ENCODE data around the gene IBTK. TPM values are rescaled to one million over a fixed set of nuclear protein-coding genes. Genes with fewer than 3 reads are reported as not detected.

Gene IBTK
- total RNA-seq, 2 donors from 2014 or later: 19.0 to 26.5 TPM

GRCh38 chr6:82275686-82276085 is 28.1 kb upstream of the IBTK start:
- TF ChIP-seq POLR2A (IDR thresholded peaks at IDR 0.05): no peak
- WGBS: 93% methylated on average over 5 of the region's 5 CpGs
- Histone ChIP-seq H3K4me1 (replicated peaks) (no peaks in the 10 kb centered on the region), H3K27me3 (replicated peaks; ENCODE audit: insufficient read depth) (no peaks in the 10 kb centered on the region), H3K36me3 (no peaks in the 10 kb centered on the region), H3K27ac (no peak overlapping the region), H3K4me3 (no peak overlapping the region), H3K9me3 (no peaks in the 10 kb centered on the region)
- intact Hi-C loops (cut with DNase I): no loop called here
- DNase-seq (ENCODE audit: low spot score): no peak

DNA sequence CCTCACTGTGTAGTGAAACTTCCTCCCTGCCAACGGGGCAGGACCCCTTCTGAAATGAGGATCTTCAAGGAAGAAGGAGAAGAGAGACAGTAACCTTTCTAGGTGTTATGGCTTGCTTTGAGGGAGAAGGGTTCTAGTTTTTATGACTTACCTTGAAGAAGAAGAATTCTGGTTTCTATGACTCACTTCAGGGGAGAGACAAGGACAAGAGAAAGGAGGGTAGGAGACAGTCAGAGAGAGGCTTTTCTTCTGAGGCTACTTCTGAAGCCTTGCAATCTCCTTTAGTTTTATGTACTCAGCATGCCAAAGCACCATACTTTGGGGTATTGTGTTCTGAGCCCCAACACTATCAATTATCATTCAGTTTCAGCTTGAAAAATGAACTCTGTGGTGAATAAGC is 25.8 kb upstream of the IBTK start:
- intact Hi-C loops (cut with DNase I): loop anchor here (5.0 kb wide), 1 partner anchor 784 kb away; no protein-coding TSS in a partner anchor
- TF ChIP-seq CTCF (IDR thresholded peaks at IDR 0.05) (no peak), POLR2AphosphoS5 (IDR thresholded peaks at IDR 0.05) (no peak), POLR2A (IDR thresholded peaks at IDR 0.05) (no peak)
- Histone ChIP-seq H3K27ac (no peak overlapping the region), H3K36me3 (no peaks in the 10 kb centered on the region), H3K9me3 (no peaks in the 10 kb centered on the region), H3K27me3 (replicated peaks; ENCODE audit: insufficient read depth) (no peaks in the 10 kb centered on the region), H3K4me1 (replicated peaks) (no peaks in the 10 kb centered on the region), H3K4me3 (no peak overlapping the region)
- no peak for DNase-seq (ENCODE audit: low spot score)
- 73% methylated on average over 1 of the region's 1 CpG for WGBS

GRCh38 chr6:82270881-82271635 is 23.5 kb upstream of the IBTK start:
- Histone ChIP-seq H3K4me3 (no peak overlapping the region), H3K27ac (no peak overlapping the region), H3K4me1 (replicated peaks) (no peaks in the 10 kb centered on the region), H3K36me3 (no peaks in the 10 kb centered on the region), H3K9me3 (no peaks in the 10 kb centered on the region), H3K27me3 (replicated peaks; ENCODE audit: insufficient read depth) (no peaks in the 10 kb centered on the region)
- TF ChIP-seq POLR2AphosphoS5 (IDR thresholded peaks at IDR 0.05): no peak
- peak; percentile 16 to 62 (median 55) for TF ChIP-seq CTCF (IDR thresholded peaks at IDR 0.05)
- intact Hi-C loops (cut with DNase I): loop anchor here (5.0 kb wide), 1 partner anchor 786 kb away; no protein-coding TSS in a partner anchor
- WGBS: 72% methylated on average over 6 of the region's 6 CpGs
- no peak for DNase-seq (ENCODE audit: low spot score)

DNA sequence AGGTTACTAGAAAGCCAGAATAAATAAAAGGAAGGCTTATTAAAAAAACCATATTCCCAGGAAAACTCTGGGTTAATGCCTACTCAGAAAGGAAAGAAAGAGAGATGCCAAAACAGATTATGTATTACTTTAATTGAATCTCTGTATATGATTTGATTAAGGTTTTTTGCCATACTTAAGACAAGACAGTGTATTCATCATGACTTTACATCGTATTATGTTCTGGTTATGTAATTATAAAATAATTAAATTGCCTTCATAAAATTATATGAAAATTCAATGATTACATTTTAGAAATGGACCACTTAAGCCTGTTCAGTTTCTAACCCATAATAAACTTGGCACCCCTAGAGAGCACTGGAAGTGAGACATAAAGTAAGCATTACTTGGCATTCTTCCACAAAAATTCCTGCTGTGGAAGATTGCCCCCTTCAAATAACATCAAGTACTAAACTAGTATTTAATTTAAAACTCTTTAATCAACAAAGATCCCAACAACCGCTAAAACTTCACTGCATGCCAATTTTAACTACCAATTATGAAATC is 20.8 kb upstream of the IBTK start:
- DNase-seq (ENCODE audit: low spot score): no peak
- Histone ChIP-seq H3K27me3 (replicated peaks; ENCODE audit: insufficient read depth) (no peaks in the 10 kb centered on the region), H3K9me3 (no peaks in the 10 kb centered on the region), H3K4me3 (no peak overlapping the region), H3K4me1 (replicated peaks) (no peaks in the 10 kb centered on the region), H3K36me3 (no peaks in the 10 kb centered on the region), H3K27ac (no peak overlapping the region)
- TF ChIP-seq CTCF (IDR thresholded peaks at IDR 0.05): no peak
- TF ChIP-seq POLR2A (IDR thresholded peaks at IDR 0.05): no peak
- TF ChIP-seq POLR2AphosphoS5 (IDR thresholded peaks at IDR 0.05): no peak
- intact Hi-C loops (cut with DNase I): no loop called here
- 58% methylated on average over 2 of the region's 2 CpGs for WGBS

DNA sequence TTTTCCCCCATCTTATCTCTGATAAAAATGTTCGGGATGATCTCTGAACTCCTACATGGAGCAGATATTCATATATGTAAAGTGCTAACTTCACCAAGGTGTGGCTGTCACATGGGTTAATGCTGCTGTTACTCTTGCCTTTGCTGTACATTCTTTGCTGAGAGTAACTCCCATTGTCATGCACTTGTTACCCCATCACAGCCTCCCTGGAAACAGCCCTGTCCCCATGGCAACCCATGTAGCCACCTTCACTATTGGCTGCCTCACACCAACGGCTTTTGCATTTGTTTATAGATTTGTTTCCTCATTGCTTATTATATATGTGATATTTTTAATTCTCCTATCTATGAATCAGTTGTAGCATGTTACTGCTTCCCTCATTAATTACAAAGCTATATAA is 17.3 kb upstream of the IBTK start:
- no peak overlapping the region for H3K4me3 ChIP-seq
- TF ChIP-seq POLR2AphosphoS5 (IDR thresholded peaks at IDR 0.05): no peak
- no peak for TF ChIP-seq CTCF (IDR thresholded peaks at IDR 0.05)
- no peak for TF ChIP-seq POLR2A (IDR thresholded peaks at IDR 0.05)
- H3K4me1 ChIP-seq (replicated peaks): no peaks in the 10 kb centered on the region
- H3K9me3 ChIP-seq: no peaks in the 10 kb centered on the region
- intact Hi-C loops (cut with DNase I): no loop called here
- no peak for DNase-seq (ENCODE audit: low spot score)
- H3K27me3 ChIP-seq (replicated peaks; ENCODE audit: insufficient read depth): no peaks in the 10 kb centered on the region
- H3K27ac ChIP-seq: no peak overlapping the region
- no peaks in the 10 kb centered on the region for H3K36me3 ChIP-seq
- 75% methylated on average over 2 of the region's 2 CpGs for WGBS

Measured in prostate gland (tissue), 2 donors.